GM18520 (cell line): ENCODE results near the gene STRN3.
"Not testable (repeated sequence)": the region's sequence is repeated elsewhere in the genome, so short reads cannot be mapped to it uniquely, and the experiment has no call there.

Experiments
- ATAC-seq: cut with Tn5 transposase; IDR thresholded peaks from one replicate; pipeline ENCODE4 v1.9.1; 2021; ENCODE audit not compliant: unreplicated experiment

The STRN3 gene

GRCh38 chr14:30972036-30972732 is 54.0 kb downstream of the STRN3 start:
- ATAC-seq: not testable (repeated sequence)

- no peak for ATAC-seq
Measured at GRCh38 chr14:30971586-30971985, 54.6 kb downstream of the STRN3 start.

GRCh38 chr14:30969796-30970195 is 56.4 kb downstream of the STRN3 start:
- peak; percentile 61 for ATAC-seq

GRCh38 chr14:30967364-30968098 is 58.6 kb downstream of the STRN3 start:
- not testable (repeated sequence) for ATAC-seq

GRCh38 chr14:30966415-30967363 is 59.5 kb downstream of the STRN3 start:
- no peak for ATAC-seq

GRCh38 chr14:30965861-30966260 is 60.3 kb downstream of the STRN3 start:
- not testable (repeated sequence) for ATAC-seq

- not testable (repeated sequence) for ATAC-seq
Measured at GRCh38 chr14:30962537-30962936, 63.6 kb downstream of the STRN3 start.

- no peak for ATAC-seq
Measured at GRCh38 chr14:30961330-30961729, 64.8 kb downstream of the STRN3 start.

- no peak for ATAC-seq
Measured at GRCh38 chr14:30960216-30960615, 66.0 kb downstream of the STRN3 start.

GRCh38 chr14:30958555-30959407 is 67.4 kb downstream of the STRN3 start:
- ATAC-seq: no peak

GRCh38 chr14:30957813-30958370 is 68.3 kb downstream of the STRN3 start:
- peak; percentile 40 for ATAC-seq

- ATAC-seq: no peak
Measured at GRCh38 chr14:30949651-30950050, 76.5 kb downstream of the STRN3 start.

- ATAC-seq: no peak
Measured at GRCh38 chr14:30943694-30944093, 82.5 kb downstream of the STRN3 start.

GRCh38 chr14:30940886-30941285 is 85.3 kb downstream of the STRN3 start:
- no peak for ATAC-seq

GRCh38 chr14:30938617-30939016 is 87.6 kb downstream of the STRN3 start:
- ATAC-seq: no peak

GRCh38 chr14:30935445-30935844 is 90.7 kb downstream of the STRN3 start:
- ATAC-seq: no peak

GRCh38 chr14:30933937-30934336 is 92.2 kb downstream of the STRN3 start:
- not testable (repeated sequence) for ATAC-seq

GRCh38 chr14:30928462-30928861 is 97.7 kb downstream of the STRN3 start:
- no peak for ATAC-seq

- ATAC-seq: no peak
Measured at GRCh38 chr14:30925254-30925653, 100.9 kb downstream of the STRN3 start.

GRCh38 chr14:30921788-30922187 is 104.4 kb downstream of the STRN3 start:
- ATAC-seq: no peak
